Body of pancreas (tissue), 4 donors: ENCODE results near the gene TRAF3.

Source experiments
- POLR2A ChIP-seq, 3 donors: fragments of 450-650 bp; IDR thresholded peaks; one replicate each; pipeline ENCODE4 v1.6.1; 2016; ENCODE audit warnings: antibody characterized with exemption in 3 of 3, mild to moderate bottlenecking in 2 of 3
- TF ChIP-seq, protein P1 (sequence below), 7 experiments: fragments of 450-650 bp in 4 of 7; fragments of 200-600 bp in 3 of 7; sonication (generic) in 3 of 7; IDR thresholded peaks; one replicate each; pipeline ENCODE4 v1.5.1; 2016 to 2019; ENCODE audit warnings: antibody characterized with exemption in 7 of 7

DNA sequence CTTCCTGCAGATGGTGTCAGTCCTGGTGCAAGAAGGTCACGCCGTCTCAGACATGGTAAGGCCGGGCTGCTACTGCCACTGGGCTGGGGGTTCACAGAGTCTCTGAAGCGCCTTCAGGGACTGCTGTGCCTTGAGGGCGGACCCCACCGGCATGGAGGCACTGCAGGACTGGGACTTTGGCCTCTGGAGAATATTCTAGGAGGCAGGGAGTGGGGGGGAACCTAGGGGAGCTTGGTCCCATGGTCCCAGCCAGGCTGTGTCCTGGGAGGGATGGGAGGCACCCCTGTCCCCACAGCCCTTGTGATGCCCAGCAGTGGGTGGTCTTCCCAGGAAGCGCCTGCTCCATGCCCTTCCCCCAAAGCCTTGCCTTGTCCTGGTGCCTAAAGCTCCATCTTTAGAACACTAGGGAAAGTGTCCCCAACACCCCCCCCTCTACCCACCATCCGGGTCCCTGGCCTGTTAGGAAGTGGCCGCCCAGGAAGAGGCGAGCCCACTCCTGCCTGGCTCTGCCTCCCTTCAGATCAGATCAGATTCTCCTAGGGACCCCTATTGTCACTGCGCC, 146.8 kb downstream of the TRAF3 start:
- no peak for TF ChIP-seq POLR2A (IDR thresholded peaks at IDR 0.05)
- TF ChIP-seq, protein P1, sequence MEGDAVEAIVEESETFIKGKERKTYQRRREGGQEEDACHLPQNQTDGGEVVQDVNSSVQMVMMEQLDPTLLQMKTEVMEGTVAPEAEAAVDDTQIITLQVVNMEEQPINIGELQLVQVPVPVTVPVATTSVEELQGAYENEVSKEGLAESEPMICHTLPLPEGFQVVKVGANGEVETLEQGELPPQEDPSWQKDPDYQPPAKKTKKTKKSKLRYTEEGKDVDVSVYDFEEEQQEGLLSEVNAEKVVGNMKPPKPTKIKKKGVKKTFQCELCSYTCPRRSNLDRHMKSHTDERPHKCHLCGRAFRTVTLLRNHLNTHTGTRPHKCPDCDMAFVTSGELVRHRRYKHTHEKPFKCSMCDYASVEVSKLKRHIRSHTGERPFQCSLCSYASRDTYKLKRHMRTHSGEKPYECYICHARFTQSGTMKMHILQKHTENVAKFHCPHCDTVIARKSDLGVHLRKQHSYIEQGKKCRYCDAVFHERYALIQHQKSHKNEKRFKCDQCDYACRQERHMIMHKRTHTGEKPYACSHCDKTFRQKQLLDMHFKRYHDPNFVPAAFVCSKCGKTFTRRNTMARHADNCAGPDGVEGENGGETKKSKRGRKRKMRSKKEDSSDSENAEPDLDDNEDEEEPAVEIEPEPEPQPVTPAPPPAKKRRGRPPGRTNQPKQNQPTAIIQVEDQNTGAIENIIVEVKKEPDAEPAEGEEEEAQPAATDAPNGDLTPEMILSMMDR (IDR thresholded peaks at IDR 0.05), result no peak
